Mesenchymal stem cell (in vitro differentiated cells and primary cell): Measurements from ENCODE around the gene TUNAR.

Source experiments
- DNase-seq: peaks from one replicate; pipeline ENCODE4 v3.0.0-alpha.2; 2013
- H2AFZ ChIP-seq: one replicate; pipeline ENCODE4 v1.6.1; 2013; ENCODE audit warnings: low read depth, mild to moderate bottlenecking, control low read depth, inconsistent platforms, low read length, moderate library complexity
- H2AK5ac ChIP-seq: 2 replicates; pipeline ENCODE4 v1.6.1; 2013; ENCODE audit warnings: low read length, moderate library complexity, mild to moderate bottlenecking, inconsistent platforms; ENCODE audit not compliant: severe bottlenecking
- H2BK120ac ChIP-seq: one replicate; pipeline ENCODE4 v1.6.1; 2013; ENCODE audit warnings: low read depth, mild to moderate bottlenecking, inconsistent platforms, low read length, moderate library complexity
- H2BK12ac ChIP-seq, 2 experiments: one replicate each; pipeline ENCODE4 v1.6.1; 2013; ENCODE audit warnings: inconsistent platforms in 2 of 2, low read length in 2 of 2, mild to moderate bottlenecking in 2 of 2, moderate library complexity in 2 of 2, control low read depth in 1 of 2
- H2BK15ac ChIP-seq: one replicate; pipeline ENCODE4 v1.6.1; 2013; ENCODE audit warnings: mild to moderate bottlenecking, low read depth, inconsistent platforms; ENCODE audit not compliant: poor library complexity, severe bottlenecking
- H2BK5ac ChIP-seq: 2 replicates; pipeline ENCODE4 v1.6.1; 2013; ENCODE audit warnings: low read depth, mild to moderate bottlenecking, low read length, control low read depth, inconsistent platforms; ENCODE audit not compliant: poor library complexity, severe bottlenecking
- H3K14ac ChIP-seq, 2 experiments: one replicate each; pipeline ENCODE4 v1.6.1; 2013; ENCODE audit warnings: inconsistent platforms in 2 of 2, low read length in 2 of 2, control low read depth in 1 of 2, mild to moderate bottlenecking in 1 of 2, moderate library complexity in 1 of 2
- H3K18ac ChIP-seq, 2 experiments: one replicate each; pipeline ENCODE4 v1.6.1; 2013; ENCODE audit warnings: inconsistent platforms in 2 of 2, low read length in 2 of 2, control low read depth in 1 of 2, low read depth in 1 of 2, mild to moderate bottlenecking in 1 of 2
- H3K23ac ChIP-seq, 2 experiments: one replicate each; pipeline ENCODE4 v1.6.1; 2013; ENCODE audit warnings: inconsistent platforms in 2 of 2, low read length in 2 of 2, mild to moderate bottlenecking in 2 of 2, moderate library complexity in 2 of 2, control low read depth in 1 of 2
- H3K27ac ChIP-seq: 2 replicates; pipeline ENCODE4 v1.5.1; 2013; ENCODE audit warnings: mild to moderate bottlenecking, moderate library complexity, low read length, control low read depth, inconsistent platforms; ENCODE audit not compliant: poor library complexity, severe bottlenecking
- H3K27me3 ChIP-seq, 2 experiments: 2 replicates each; pipeline versions ENCODE4 v1.6.1 to v1.7.0; 2013; ENCODE audit warnings: low read length in 2 of 2, mild to moderate bottlenecking in 2 of 2, moderate library complexity in 2 of 2, control low read depth in 1 of 2, inconsistent platforms in 1 of 2; ENCODE audit not compliant: control insufficient read depth in 1 of 2, insufficient read depth in 1 of 2
- H3K36me3 ChIP-seq, 2 experiments: 2 replicates each; pipeline versions ENCODE4 v1.6.1 to v1.7.0; 2013; ENCODE audit warnings: low read length in 2 of 2, control low read depth in 1 of 2, inconsistent platforms in 1 of 2, low read depth in 1 of 2, mild to moderate bottlenecking in 1 of 2; ENCODE audit not compliant: insufficient read depth in 2 of 2, control insufficient read depth in 1 of 2
- H3K4ac ChIP-seq, 2 experiments: one replicate each; pipeline ENCODE4 v1.6.1; 2013; ENCODE audit warnings: inconsistent platforms in 2 of 2, low read length in 2 of 2, mild to moderate bottlenecking in 2 of 2, moderate library complexity in 2 of 2, control low read depth in 1 of 2, low read depth in 1 of 2
- H3K4me1 ChIP-seq: 2 replicates; pipeline ENCODE4 v1.6.1; 2013; ENCODE audit warnings: low read depth, low read length, control low read depth; ENCODE audit not compliant: control insufficient read depth, insufficient read depth
- H3K4me2 ChIP-seq: 2 replicates; pipeline ENCODE4 v1.6.1; 2013; ENCODE audit warnings: low read length, mild to moderate bottlenecking, inconsistent platforms; ENCODE audit not compliant: poor library complexity, severe bottlenecking
- H3K4me3 ChIP-seq, 2 experiments: 2 replicates each; pipeline versions ENCODE4 v1.5.1 to v1.7.0; 2013; ENCODE audit warnings: low read length in 2 of 2, mild to moderate bottlenecking in 2 of 2, control low read depth in 1 of 2, low read depth in 1 of 2; ENCODE audit not compliant: insufficient read depth in 1 of 2
- H3K79me1 ChIP-seq: replicated peaks from 2 replicates; pipeline ENCODE4 v1.6.1; 2013; ENCODE audit warnings: mild to moderate bottlenecking, control low read depth, low read length, inconsistent platforms; ENCODE audit not compliant: poor library complexity, severe bottlenecking
- H3K9ac ChIP-seq: 2 replicates; pipeline ENCODE4 v1.7.0; 2013; ENCODE audit warnings: mild to moderate bottlenecking, low read length, moderate library complexity
- H3K9me3 ChIP-seq: 2 replicates; pipeline ENCODE4 v1.7.0; 2013; ENCODE audit warnings: mild to moderate bottlenecking, low read length; ENCODE audit not compliant: control insufficient read depth
- H4K8ac ChIP-seq: one replicate; pipeline ENCODE4 v1.6.1; 2013; ENCODE audit warnings: inconsistent platforms, mild to moderate bottlenecking, low read length, moderate library complexity
- H4K91ac ChIP-seq: one replicate; pipeline ENCODE4 v1.6.1; 2013; ENCODE audit warnings: mild to moderate bottlenecking, low read length, inconsistent platforms
- WGBS: methylation state at CpG from one replicate; pipeline ENCODE4 v1.1.7; 2013; ENCODE audit warnings: mixed read lengths; 5-methylcytosine and 5-hydroxymethylcytosine counted together

The TUNAR gene

DNA sequence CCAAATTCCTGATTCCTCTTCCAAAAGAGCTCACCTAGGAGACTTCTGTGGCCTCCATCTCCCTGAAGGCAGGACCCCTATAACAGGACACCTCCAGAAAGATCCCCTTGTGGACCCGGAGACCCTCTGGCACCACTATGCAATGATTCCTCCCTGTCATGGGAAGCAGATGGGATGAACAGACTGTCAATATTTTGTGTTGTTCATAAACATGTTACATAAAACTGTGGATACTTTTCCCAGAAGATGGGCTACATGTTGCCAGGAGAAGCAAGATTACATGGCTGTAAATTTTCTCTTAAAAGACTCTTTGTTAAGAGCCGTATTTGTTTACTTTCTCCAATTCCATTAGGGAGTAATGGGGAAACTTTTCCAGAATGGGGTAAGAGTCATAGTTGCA is 52.1 kb downstream of the TUNAR start:
- no peak overlapping the region for H3K14ac ChIP-seq
- peaks cover 0 to 28% of the 10 kb centered on the region in 2 experiments for H3K27me3 ChIP-seq
- no peak overlapping the region for H2AFZ ChIP-seq
- no peak overlapping the region for H3K9ac ChIP-seq
- no peak overlapping the region for H3K4ac ChIP-seq
- WGBS = 67% methylated on average over 1 of the region's 2 CpGs
- no peaks in the 10 kb centered on the region for H3K4me1 ChIP-seq
- H4K91ac ChIP-seq = no peak overlapping the region
- H3K79me1 ChIP-seq = no peaks in the 10 kb centered on the region
- H3K18ac ChIP-seq = no peak overlapping the region
- no peak overlapping the region for H2BK5ac ChIP-seq
- H3K9me3 ChIP-seq = no peaks in the 10 kb centered on the region
- no peak for DNase-seq
- H3K36me3 ChIP-seq = no peaks in the 10 kb centered on the region
- no peak overlapping the region for H3K4me3 ChIP-seq
- H3K4me2 ChIP-seq = no peak overlapping the region
- H2BK15ac ChIP-seq = no peak overlapping the region
- no peak overlapping the region for H3K27ac ChIP-seq
- H3K23ac ChIP-seq = no peak overlapping the region
- no peak overlapping the region for H2BK120ac ChIP-seq
- H2AK5ac ChIP-seq = no peak overlapping the region
- H4K8ac ChIP-seq = no peak overlapping the region
- H2BK12ac ChIP-seq = no peak overlapping the region

DNA sequence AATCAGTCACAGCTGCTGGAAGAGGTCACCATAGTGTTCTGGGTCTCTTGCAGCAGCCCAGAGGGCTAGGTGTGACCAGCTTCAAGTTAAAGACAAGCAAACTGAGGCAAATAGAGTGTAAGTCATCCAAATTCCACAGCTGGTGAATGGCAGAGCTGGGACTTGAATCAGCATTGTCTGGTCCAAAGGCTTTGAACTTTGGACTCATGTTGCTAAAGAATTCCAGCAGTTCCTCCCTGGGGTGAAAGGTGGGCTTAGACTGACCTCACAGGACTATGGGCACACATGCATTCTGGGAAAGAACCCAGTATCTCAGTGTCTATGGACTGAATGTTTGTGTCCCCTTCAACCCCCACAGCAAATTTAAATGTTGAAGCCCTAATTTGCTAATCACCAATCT is 54.8 kb downstream of the TUNAR start:
- H3K9ac ChIP-seq = no peak overlapping the region
- H3K79me1 ChIP-seq = no peaks in the 10 kb centered on the region
- H3K14ac ChIP-seq = no peak overlapping the region
- H3K4me3 ChIP-seq = no peak overlapping the region
- H3K4me2 ChIP-seq = no peak overlapping the region
- H2BK120ac ChIP-seq = no peak overlapping the region
- no peaks in the 10 kb centered on the region for H3K9me3 ChIP-seq
- no peak for DNase-seq
- H3K4me1 ChIP-seq = no peaks in the 10 kb centered on the region
- no peak overlapping the region for H4K8ac ChIP-seq
- H3K27me3 ChIP-seq = peaks cover 0 to 17% of the 10 kb centered on the region in 2 experiments
- no peak overlapping the region for H2BK12ac ChIP-seq
- no peak overlapping the region for H3K18ac ChIP-seq
- no peak overlapping the region for H2AFZ ChIP-seq
- H3K23ac ChIP-seq = no peak overlapping the region
- H2BK5ac ChIP-seq = no peak overlapping the region
- no peak overlapping the region for H2BK15ac ChIP-seq
- H2AK5ac ChIP-seq = no peak overlapping the region
- H3K27ac ChIP-seq = no peak overlapping the region
- H3K4ac ChIP-seq = no peak overlapping the region
- no peak overlapping the region for H4K91ac ChIP-seq
- H3K36me3 ChIP-seq = no peaks in the 10 kb centered on the region

DNA sequence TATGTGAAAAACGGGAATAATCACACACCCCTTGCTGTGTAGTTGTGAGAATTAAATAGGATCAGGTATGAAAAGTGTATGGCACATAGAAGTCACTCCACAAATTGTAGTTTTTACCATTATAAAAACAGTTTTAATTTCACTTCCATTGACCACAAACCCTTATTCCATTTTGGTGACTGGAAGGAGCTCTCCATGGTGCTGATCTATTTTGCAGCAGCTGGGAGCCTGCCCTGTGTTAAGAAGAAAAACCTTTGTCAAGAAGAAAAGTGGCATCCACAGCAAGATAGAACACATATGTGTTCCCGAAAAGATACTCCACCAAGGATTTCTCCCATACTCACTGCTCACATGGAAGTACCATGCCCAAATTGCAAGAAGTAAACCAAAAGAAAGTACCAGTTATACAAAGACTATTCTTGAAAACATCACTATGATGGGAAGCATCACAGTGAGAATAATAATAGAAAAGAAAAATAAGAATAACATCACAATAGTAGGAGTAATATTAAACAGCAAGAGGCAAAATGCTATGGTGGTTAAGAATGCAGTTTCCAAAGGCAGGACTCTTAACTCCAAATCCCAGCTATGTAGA is 58.7 kb downstream of the TUNAR start:
- Histone ChIP-seq H3K4ac (no peak overlapping the region), H2BK120ac (no peak overlapping the region), H2AFZ (no peak overlapping the region), H3K4me3 (no peak overlapping the region), H2BK15ac (no peak overlapping the region), H3K36me3 (no peaks in the 10 kb centered on the region), H3K4me1 (no peaks in the 10 kb centered on the region), H3K27ac (no peak overlapping the region), H3K23ac (no peak overlapping the region), H2BK12ac (no peak overlapping the region), H3K18ac (no peak overlapping the region), H3K27me3 (peaks cover 0 to 1% of the 10 kb centered on the region in 2 experiments), H4K91ac (no peak overlapping the region), H3K9me3 (no peaks in the 10 kb centered on the region), H3K4me2 (no peak overlapping the region), H2BK5ac (no peak overlapping the region), H2AK5ac (no peak overlapping the region), H4K8ac (no peak overlapping the region), H3K9ac (no peak overlapping the region), H3K14ac (no peak overlapping the region), H3K79me1 (no peaks in the 10 kb centered on the region)
- DNase-seq = peak; percentile 4
- WGBS = 78% methylated on average over 1 of the region's 2 CpGs

GRCh38 chr14:95936041-95936440 is 59.4 kb downstream of the TUNAR start:
- Histone ChIP-seq H4K8ac (no peak overlapping the region), H3K27me3 (no peaks in the 10 kb centered on the region), H3K4me3 (no peak overlapping the region), H3K79me1 (no peaks in the 10 kb centered on the region), H4K91ac (no peak overlapping the region), H3K4me1 (no peaks in the 10 kb centered on the region), H2BK5ac (no peak overlapping the region), H3K4ac (no peak overlapping the region), H3K18ac (no peak overlapping the region), H2BK120ac (no peak overlapping the region), H3K27ac (no peak overlapping the region), H3K9ac (no peak overlapping the region), H3K9me3 (no peaks in the 10 kb centered on the region), H2BK12ac (no peak overlapping the region), H2AK5ac (no peak overlapping the region), H3K4me2 (no peak overlapping the region), H2BK15ac (no peak overlapping the region), H3K36me3 (no peaks in the 10 kb centered on the region), H2AFZ (no peak overlapping the region), H3K23ac (no peak overlapping the region), H3K14ac (no peak overlapping the region)
- 81% methylated on average over 2 of the region's 2 CpGs for WGBS
- DNase-seq = no peak
